ENCODE results near the gene MBP.
"Not testable (repeated sequence)": the region's sequence is repeated elsewhere in the genome, so short reads cannot be mapped to it uniquely, and the experiment has no call there.

The MBP gene

DNA sequence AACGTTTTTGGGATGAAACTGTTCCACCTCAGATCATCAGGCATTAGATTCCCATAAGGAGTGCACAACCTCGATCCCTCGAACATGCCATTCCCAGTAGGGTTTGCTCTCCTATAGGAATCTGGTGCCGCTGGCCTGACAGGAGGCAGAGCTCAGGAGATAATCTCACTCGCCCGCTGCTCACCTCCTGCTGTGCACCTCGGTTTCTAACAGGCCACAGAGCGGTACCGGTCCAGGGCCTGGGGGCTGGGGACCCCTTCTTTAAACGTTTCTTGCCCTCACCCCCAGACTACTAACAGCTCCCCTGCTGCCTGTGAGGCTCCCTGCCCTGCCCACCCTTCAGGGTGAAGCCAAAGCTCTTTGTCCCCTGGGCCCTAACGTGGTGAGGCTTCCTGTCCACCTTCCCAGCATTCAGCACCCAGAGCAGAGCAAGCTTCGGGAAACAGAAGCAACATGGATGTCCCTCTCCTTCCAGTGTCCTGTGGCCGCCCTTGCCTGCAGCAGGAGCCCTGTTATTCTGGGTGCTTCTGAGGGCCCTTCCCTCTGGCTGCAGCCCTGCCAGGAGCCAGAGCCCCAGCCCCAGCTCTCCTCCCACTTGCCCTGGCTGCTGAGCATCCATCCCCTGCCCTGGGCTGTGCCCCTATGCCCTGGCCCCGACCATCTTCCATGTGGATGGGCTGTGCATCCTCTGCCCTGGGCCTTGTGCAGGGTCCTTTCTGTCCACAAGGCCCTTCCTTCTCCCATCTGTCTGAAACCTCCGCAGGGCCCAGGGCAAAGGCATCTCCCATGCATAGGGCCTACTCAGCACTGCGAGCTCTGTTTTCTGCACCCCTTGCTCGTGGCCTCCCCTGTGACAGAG, 140.1 kb downstream of the MBP start:
- H3K27me3 Mint-ChIP-seq = no peaks in the 10 kb centered on the region
- H3K4me3 Mint-ChIP-seq = no peak overlapping the region
- H3K36me3 Mint-ChIP-seq = no peaks in the 10 kb centered on the region
- no peak overlapping the region for H3K27ac Mint-ChIP-seq
- H3K9me3 Mint-ChIP-seq = no peaks in the 10 kb centered on the region
- no peaks in the 10 kb centered on the region for H3K4me1 Mint-ChIP-seq

DNA sequence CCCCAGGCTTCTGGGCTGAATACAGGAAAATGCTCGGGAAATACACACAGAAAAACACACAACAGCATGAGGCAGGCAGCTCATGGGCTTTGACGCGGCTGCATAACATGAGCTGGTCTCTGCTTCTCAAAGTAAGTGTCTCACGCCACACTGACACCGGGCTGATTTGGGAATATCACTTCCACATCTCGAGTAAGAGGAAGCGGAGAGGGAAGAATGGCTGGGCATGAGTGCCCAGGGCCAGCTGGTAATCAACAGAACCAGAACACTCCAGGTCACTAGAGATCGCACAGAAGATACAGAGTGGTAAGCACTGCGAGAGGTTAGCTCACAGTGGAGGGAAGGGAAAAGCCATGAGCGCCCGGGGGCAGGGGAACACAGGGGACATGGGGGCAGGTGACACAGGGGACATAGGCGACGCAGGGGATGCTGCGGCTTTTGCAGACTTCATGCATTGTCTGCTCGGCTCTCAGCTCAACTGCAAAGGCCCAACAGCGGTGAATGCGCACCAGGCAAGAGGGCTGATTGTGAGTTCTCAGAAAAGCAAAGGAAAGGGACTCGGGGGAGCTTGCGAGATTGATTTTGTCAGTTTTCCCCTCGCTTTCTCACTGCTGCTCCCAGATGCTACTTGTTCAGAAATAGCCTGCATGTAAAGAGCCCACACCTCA, 141.4 kb downstream of the MBP start:
- Mint-ChIP-seq H3K36me3 (no peaks in the 10 kb centered on the region), H3K9me3 (no peaks in the 10 kb centered on the region), H3K27me3 (no peaks in the 10 kb centered on the region), H3K27ac (no peak overlapping the region), H3K4me3 (no peak overlapping the region), H3K4me1 (no peaks in the 10 kb centered on the region)

DNA sequence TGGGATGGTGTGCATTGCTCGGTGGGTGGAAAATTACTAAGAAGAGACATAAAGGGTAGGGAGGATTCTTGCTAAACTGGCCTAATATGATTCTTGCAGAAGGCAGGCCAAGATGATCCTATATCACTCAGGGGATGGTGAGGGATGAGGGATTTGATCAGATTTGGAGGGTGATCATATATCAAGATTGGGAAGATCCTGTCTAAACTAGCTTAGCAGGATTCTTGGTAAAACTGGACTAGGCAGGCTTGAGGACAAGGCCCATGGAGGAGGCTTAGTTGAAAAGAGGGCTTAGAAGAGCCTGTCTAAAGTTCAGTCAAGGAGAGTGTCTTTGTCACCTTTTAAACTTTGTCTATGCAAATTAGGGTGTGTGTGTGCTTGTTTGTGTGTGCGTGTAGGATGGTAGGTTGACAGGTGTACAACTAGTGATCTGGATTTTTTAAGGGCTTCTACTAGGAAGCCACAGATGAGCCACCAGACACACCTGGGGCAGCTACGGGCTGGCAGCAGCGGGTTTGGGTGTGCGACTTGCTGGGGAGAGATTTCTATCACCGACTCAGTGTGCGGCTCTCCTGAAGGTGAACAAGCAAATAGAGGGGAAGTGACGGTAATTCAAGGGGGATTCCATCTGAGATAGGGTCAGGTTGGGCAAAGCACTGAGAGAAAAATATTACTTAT, 142.1 kb downstream of the MBP start:
- not testable (repeated sequence) for H3K27ac Mint-ChIP-seq, H3K9me3 Mint-ChIP-seq, H3K4me1 Mint-ChIP-seq, H3K4me3 Mint-ChIP-seq, H3K36me3 Mint-ChIP-seq, H3K27me3 Mint-ChIP-seq

DNA sequence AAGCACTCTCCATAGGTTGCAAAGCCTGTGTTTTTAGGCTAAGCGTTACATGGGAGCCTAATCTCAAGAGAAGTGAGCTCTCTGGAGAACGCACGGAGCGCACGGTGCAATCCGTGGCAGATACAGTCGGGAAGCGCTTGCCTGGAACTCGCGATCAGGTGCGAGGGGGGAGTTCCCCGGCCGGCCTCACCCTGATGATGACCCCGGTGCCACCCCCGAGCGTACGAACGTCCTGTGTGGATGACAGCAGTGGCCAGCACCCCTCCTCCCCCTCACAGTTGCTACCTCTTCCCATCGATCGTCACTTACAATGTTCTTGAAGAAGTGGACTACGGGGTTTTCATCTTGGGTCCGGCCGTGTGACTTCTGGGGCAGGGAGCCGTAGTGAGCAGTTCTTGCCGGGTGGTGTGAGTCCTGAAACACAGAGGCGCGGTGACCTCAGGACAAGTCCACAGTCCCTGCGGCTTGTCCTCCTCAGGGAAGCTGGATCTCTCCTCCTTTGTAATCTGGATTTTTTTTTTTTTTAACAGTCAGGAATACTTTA, 142.9 kb downstream of the MBP start:
- H3K27ac Mint-ChIP-seq = no peak overlapping the region
- H3K27me3 Mint-ChIP-seq = no peaks in the 10 kb centered on the region
- H3K9me3 Mint-ChIP-seq = no peaks in the 10 kb centered on the region
- H3K36me3 Mint-ChIP-seq = no peaks in the 10 kb centered on the region
- H3K4me3 Mint-ChIP-seq = no peak overlapping the region
- H3K4me1 Mint-ChIP-seq = no peaks in the 10 kb centered on the region

DNA sequence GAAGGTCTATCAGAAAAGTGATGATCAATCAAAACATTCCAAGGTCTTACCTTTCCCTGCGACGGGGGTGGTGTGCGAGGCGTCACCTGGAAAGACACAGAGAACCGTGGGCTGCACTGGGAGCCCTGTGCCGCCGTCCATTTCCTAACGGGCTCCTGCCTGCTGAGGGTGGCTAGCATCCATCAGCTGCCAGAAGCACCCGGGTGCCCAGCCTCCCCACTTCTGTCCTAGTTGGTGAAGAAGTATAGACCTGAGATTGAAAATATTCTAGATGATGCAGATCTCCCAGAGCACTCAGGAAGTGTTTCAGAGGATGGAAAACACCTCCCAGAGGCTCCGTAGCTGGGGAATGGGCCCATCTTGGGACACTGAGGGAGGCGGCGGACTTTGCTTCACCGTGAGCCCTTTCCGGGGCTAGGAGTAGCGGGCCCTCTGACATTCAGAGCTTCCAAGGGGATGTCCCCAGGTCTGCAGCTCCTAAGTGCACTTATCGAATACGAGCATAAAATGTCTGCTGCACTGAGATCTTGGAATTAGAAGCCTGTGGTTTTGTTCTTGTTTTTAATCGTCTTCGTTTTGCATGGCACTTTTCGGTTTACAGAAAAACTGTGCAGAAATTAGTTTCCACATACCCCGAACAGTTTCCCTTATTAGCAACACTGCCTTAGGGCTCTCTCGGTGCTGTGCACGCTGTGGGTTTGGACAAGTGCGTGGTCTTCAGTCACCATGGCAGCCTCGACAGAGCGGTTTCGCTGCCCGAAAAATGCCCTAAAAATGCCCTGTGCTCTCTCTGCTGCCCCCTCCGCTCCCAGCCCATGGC, 143.5 kb downstream of the MBP start:
- no peaks in the 10 kb centered on the region for H3K27me3 Mint-ChIP-seq
- H3K4me3 Mint-ChIP-seq = no peak overlapping the region
- no peaks in the 10 kb centered on the region for H3K9me3 Mint-ChIP-seq
- no peaks in the 10 kb centered on the region for H3K4me1 Mint-ChIP-seq
- no peaks in the 10 kb centered on the region for H3K36me3 Mint-ChIP-seq
- no peak overlapping the region for H3K27ac Mint-ChIP-seq

DNA sequence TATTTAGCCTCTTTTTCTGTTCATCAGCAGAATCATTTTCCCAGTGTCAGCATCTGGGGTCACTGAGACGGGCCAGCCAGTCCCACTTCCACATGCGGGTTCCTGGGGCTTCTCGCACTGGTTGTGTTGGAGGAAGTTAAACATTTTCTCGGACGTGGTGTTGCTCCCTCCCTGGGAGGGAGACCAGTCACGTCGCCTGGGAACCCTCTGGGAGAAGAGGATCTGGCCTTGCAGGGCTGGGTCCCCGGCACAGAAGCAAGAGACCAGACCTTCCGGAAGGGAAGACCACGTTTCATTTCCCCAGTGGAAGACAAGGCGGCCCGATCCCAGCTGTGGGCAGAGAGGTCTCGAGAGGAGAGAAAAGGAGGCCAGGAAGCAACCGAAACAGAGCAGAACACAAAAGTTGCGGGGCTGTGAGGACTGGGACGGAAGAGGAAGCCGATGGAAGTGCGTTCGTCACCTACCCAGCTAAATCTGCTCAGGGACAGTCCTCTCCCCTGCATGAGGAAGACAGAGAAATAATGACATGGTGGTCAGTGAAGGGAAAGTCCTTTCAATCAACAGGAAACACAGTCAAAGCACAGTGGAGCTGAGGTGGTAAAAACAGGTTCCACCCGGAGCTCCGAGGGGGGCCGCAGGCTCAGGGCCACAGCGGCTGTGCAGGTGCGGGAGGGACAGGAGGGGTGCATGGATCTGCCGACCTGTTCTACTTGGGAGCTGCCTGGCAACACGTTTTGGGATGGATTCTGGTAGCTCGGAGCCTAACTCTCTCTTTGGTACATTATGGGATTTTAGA, 144.4 kb downstream of the MBP start:
- Mint-ChIP-seq H3K9me3 (no peaks in the 10 kb centered on the region), H3K27me3 (no peaks in the 10 kb centered on the region), H3K4me3 (no peak overlapping the region), H3K36me3 (no peaks in the 10 kb centered on the region), H3K4me1 (peaks cover 5% of the 10 kb centered on the region), H3K27ac (no peak overlapping the region)

DNA sequence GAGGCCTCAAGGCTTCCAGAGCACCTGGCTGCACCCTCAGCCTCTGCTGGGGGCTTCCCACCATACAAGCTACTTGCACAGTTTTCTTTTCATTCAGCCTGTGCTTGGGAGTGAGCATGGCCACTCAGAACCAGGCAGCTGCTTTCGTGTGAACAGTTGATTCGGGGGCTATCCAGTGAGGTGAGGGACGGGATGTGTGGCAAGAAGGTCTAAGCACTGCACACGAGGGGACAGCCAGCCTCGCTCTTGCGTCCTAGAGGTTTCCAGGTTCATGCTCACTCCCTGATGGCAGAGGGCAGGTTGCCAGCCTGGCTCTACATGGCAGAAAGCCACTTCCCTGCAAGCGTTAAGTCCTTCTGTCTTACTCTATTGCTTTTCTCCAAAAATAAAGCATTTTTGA, 146.2 kb downstream of the MBP start:
- Mint-ChIP-seq H3K27me3 (no peaks in the 10 kb centered on the region), H3K36me3 (no peaks in the 10 kb centered on the region), H3K9me3 (no peaks in the 10 kb centered on the region), H3K27ac (no peak overlapping the region), H3K4me1 (peaks cover 8% of the 10 kb centered on the region), H3K4me3 (no peak overlapping the region)

DNA sequence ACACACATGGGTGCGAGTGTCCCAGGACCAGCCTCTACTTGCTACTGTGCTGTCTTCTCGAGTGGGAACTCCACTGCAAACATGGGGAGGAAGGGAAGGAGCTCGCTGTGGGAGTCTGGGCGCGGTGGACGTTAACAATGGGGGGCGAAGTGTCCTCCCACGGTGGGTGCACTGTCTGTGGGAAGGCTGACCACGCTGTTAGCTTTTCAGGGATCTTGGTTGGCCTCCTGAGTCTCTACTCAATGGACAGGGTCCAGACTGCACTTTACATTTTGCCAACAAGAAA, 146.7 kb downstream of the MBP start:
- Mint-ChIP-seq H3K36me3 (no peaks in the 10 kb centered on the region), H3K4me1 (peaks cover 8% of the 10 kb centered on the region), H3K27ac (no peak overlapping the region), H3K9me3 (no peaks in the 10 kb centered on the region), H3K4me3 (no peak overlapping the region), H3K27me3 (no peaks in the 10 kb centered on the region)

DNA sequence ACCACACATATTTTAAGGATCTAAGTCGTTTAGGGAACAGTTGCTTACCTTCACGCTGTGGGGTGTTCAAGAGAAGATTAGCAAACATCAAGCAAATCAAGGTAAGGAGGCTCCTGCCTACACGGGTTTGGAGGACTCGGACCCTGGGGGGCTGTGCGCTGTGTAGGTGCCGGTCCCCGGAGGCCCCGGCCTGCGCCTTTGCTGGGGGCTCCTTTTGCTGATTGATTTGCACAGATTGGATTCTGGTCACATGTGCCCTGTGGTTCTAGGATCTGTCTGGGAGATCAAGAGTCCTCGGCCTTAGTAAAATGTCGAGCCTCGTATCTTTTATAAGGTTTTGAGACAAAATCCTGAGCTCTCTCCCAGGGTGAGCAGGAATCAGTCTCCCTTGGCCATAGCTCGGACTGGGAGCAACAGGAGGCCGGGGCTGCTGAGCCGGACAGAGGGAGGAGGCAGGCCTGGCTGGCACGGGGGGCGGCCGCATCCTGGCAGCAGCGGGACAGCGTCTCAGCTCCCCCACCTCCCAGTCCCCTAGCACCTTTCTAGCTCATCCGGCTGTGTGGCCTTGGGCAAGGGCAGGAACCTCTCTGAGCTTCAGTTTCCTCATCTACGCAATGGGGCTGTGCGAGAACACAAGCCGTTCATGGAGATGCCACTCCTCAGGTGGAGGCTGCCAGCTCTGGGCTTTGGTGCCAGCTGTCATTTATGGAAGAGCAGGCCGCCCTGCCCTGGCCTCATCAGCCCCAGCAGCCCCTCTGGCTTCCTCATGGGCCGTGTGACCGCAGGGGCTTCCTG, 147.2 kb downstream of the MBP start:
- H3K9me3 Mint-ChIP-seq = no peaks in the 10 kb centered on the region
- H3K36me3 Mint-ChIP-seq = no peaks in the 10 kb centered on the region
- no peaks in the 10 kb centered on the region for H3K27me3 Mint-ChIP-seq
- H3K27ac Mint-ChIP-seq = no peak overlapping the region
- H3K4me1 Mint-ChIP-seq = peaks cover 8% of the 10 kb centered on the region
- no peak overlapping the region for H3K4me3 Mint-ChIP-seq

DNA sequence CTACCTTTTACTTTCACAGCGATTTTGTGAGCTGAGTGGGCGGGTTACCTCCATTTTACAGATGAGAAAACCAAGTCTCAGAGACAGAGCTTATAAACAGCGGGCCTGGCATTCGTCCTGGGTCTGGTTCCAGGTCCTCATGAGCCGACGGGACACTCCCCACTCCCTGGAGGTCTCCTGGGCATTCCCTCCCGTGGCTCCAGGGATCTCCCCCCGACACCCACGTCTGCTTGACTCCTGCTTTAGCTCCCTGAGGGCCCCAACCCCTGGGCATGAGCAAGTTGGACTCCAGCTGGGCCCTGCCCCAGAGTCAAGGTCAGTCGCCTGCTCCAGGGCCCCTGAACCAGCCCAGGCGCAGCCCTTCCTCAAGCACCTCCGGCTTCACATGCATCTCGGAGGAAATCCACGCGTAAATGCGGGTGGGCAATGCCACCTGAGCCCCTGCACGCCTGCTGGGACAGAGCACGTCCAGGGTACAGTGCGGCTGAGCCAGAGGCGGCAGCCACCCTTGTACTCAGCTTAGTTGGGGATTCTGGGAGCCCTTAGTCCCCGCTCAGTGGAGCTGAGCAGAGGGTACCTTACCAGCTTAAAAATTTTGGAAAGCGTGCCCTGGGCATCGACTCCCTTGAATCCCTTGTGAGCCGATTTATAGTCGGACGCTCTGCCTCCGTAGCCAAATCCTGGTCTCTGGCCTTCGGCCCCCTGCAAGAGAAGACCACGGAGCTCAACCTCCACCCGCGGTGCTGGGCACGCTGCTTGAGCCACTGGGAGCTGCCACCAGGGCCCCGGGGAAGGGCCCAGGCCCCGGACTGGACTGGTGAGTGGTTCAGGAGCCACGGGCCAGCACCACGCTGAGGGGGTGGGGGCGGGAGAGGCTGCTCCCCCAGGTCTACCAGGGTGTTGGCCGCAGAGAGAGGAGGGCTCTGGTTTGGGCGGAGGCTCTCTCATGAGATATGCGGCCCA, 148.1 kb downstream of the MBP start:
- H3K4me1 Mint-ChIP-seq = peaks cover 8% of the 10 kb centered on the region
- H3K27ac Mint-ChIP-seq = no peak overlapping the region
- no peaks in the 10 kb centered on the region for H3K36me3 Mint-ChIP-seq

DNA sequence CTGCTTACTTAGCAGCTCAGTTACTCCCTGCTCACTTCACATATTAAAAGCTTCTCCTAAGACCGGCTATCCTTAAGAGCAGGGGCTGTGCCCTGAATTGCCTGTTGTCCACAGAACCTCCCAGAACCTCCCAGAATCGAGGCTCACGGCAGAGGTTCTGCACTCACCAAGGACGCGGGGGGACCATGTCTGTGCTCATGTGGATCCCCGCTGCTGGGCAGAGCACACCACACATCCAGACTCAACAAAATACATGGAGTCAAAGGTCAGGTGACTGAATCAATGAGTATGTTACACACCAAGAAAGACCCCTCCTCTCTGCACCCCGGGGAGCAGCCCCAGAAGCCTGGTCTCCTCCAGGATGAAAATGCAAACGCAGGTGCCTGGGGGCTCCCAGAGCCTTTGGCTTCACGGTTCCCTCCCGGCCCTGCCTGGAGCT, 149.0 kb downstream of the MBP start:
- H3K27me3 Mint-ChIP-seq = no peaks in the 10 kb centered on the region
- H3K4me3 Mint-ChIP-seq = no peak overlapping the region
- no peak overlapping the region for H3K27ac Mint-ChIP-seq
- H3K9me3 Mint-ChIP-seq = no peaks in the 10 kb centered on the region
- H3K36me3 Mint-ChIP-seq = peaks cover 2% of the 10 kb centered on the region
- H3K4me1 Mint-ChIP-seq = peaks cover 8% of the 10 kb centered on the region

More for the DNA sequence above, 148.1 kb downstream of the MBP start:
- no peaks in the 10 kb centered on the region for H3K27me3 Mint-ChIP-seq
- no peaks in the 10 kb centered on the region for H3K9me3 Mint-ChIP-seq
- H3K4me3 Mint-ChIP-seq = no peak overlapping the region

DNA sequence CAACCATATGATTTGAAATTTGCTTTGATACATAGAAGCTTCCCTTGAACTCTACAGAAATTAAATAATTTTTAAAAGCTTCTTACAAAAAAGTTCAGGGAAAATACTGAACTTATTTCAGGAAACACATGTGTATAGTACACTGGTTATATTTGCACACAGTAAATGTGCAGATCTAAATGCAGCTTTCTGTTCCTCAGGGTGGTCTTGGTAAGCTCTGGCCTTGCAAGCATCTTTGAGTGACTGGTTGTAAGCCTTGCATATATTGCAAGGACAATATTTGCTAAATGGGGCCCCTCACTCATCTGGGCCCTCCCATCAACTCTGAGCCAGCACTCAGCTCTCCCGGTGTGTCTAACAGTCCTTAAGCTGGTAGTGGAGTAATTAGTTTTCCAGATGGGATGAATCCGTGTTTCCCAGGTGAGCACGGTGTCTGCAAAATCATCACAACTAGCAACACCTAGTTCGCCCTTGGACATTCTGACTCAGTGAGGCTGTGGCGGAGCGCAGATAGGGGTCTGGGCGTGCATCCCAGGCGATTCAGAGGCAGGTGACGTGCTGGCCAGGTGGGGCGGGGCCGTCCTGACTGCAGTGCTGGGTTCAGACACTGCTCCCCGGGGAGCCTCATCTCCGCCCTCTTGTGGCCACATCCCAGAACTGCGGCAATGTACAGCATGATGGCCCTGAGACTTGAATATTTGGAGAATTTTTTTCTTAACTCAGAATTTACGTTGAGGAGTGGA, 149.6 kb downstream of the MBP start:
- Mint-ChIP-seq H3K4me3 (no peak overlapping the region), H3K9me3 (no peaks in the 10 kb centered on the region), H3K27me3 (no peaks in the 10 kb centered on the region), H3K36me3 (peaks cover 2% of the 10 kb centered on the region), H3K4me1 (peaks cover 8% of the 10 kb centered on the region), H3K27ac (no peak overlapping the region)

DNA sequence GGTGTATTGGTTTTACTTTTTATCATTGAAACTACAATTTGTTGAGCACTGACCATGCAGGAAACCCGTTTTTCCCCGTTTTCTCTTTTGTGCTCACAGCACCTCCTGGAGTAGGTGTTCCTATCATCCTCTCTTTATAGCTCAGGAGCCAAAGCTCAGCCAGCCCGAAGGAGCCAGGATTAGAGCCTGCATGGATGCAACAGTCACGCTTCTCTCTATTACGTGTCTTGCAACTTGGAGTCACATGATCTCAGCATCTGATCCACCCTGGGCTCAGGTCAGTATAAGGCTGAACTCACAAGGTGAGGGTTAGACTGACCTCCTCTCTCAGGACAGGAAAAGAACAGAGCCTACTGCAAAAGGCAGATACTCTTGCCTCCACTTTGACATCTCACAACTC, 150.5 kb downstream of the MBP start:
- no peaks in the 10 kb centered on the region for H3K27me3 Mint-ChIP-seq
- H3K9me3 Mint-ChIP-seq = no peaks in the 10 kb centered on the region
- H3K4me1 Mint-ChIP-seq = peaks cover 8% of the 10 kb centered on the region
- peaks cover 2% of the 10 kb centered on the region for H3K36me3 Mint-ChIP-seq
- no peak overlapping the region for H3K27ac Mint-ChIP-seq
- no peak overlapping the region for H3K4me3 Mint-ChIP-seq
